Suppressor macrophage treated with lipopolysaccharide for 1 hour (primary cell): ENCODE data around the gene KMT5B.
"Not testable (repeated sequence)": the region's sequence is repeated elsewhere in the genome, so short reads cannot be mapped to it uniquely, and the experiment has no call there.

Experiments
- DNase-seq, 3 donors: peaks; one replicate each; pipeline ENCODE4 v3.0.0-alpha.2; 2020 to 2022

Gene KMT5B

DNA sequence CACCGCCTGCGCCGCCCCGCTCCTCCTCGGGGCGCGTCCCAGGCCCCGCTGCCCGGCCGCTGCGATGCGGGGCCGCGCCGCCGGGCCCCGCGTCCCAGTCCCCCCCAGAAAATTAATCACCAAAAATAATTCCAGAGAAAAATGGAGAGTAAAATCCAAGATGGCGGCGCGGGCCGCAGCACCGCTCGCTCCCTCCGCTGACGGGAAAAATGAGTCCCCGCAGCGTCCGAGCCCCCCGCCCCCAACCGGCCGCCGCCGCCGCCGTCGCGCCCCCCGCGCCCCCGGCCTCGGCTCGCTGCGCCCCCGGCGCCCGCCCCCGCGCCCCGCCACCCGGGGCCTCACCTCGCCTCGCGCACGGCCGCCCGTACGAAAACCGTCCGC lies at the start of gene KMT5B:
TSS of gene KMT5B (minus strand) at position 162 of the 381 bp plus-strand sequence. CDS start 23,220 bp downstream, outside the sequence.
- DNase-seq, result peak in 2 of 3 donors; percentile 60 to 62

DNA sequence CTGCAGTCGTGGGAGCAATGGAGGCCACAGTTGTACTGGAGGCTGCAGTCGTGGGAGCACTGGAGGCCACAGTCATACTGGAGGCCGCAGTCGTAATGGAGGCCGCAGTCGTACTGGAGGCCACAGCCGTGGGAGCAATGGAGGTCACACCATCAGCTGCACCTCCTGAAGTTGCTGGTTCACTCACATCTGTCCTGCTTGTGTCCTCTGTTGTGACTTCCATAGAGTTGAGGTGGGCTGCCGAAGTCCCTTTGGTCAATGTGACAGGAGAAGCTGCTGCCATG lies 49.4 kb upstream of the KMT5B start:
- DNase-seq, result no peak

DNA sequence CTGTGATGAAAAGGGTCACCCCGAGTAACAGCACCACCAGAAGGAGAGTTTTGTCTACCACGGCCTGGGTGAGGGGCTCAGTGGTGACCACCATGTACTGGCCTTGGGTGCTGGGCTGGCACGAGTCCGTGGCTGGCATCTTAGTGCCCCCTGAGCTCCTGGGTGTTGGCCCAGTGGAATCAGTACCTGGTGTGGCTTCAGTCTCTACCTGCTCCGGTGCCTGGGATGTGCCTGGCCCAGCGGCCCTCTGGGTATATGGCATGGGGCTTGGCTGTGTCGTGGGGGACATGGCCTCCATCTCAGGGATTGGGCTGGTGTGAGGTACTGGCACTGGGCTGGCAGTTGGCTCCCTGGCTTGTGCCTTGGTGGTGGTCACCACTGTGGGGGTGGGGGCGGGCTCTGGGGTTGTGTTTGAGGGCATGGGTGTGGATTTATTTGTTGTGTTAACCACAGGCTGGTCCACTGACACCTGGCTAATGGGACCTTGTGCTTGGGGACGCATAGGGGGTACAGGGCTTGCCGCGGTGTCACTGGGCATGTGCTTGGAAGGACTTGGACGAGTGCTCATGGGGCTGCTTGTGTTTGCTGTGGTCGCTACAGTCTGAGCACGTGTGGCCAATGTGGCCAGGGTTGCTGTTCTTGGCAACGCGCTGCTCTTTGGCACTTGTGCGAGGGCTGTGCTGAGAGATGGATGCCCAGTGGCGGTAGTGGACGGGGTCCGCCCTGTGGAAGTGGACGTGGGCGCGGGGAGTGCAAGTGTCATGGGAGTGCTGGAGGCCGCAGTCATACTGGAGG lies 48.9 kb upstream of the KMT5B start:
- no peak for DNase-seq

DNA sequence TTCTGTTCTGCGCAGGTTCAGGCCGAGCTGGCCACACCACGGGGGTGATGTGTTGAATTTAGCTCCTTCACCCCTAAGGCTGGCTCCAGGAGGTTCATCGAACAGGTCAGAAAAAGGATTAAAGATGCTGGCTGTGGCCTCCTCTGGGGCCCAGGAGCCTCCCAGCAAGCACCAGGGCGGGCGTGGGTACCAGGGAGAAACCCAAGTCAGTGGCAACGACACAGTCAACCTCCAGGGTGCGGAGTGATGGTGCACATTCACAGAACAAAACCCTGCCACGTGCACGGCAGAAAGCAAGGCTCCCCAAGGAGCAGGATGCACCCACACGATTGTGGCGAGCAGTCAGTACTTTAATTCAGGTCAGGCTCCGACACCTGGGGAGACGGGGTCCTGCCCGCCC lies 47.9 kb upstream of the KMT5B start:
- no peak for DNase-seq

DNA sequence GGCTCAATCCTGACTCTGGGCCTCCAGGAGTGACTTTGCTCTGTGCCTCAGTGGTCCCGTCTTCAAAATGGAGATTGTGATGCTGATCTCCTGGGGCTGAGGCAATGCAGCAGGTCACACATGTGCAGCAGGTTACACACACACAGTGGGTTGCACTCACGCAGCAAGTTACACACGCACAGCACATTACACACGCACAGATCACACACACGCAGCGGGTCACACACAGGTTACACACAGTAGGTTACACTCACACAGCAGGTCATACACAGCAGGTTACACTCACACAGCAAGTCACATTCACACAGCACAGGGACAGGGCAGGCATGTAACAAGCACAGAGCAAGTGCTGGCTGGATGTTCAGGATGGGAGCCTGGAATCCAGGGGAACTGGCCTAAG lies 47.4 kb upstream of the KMT5B start:
- DNase-seq, result no peak

DNA sequence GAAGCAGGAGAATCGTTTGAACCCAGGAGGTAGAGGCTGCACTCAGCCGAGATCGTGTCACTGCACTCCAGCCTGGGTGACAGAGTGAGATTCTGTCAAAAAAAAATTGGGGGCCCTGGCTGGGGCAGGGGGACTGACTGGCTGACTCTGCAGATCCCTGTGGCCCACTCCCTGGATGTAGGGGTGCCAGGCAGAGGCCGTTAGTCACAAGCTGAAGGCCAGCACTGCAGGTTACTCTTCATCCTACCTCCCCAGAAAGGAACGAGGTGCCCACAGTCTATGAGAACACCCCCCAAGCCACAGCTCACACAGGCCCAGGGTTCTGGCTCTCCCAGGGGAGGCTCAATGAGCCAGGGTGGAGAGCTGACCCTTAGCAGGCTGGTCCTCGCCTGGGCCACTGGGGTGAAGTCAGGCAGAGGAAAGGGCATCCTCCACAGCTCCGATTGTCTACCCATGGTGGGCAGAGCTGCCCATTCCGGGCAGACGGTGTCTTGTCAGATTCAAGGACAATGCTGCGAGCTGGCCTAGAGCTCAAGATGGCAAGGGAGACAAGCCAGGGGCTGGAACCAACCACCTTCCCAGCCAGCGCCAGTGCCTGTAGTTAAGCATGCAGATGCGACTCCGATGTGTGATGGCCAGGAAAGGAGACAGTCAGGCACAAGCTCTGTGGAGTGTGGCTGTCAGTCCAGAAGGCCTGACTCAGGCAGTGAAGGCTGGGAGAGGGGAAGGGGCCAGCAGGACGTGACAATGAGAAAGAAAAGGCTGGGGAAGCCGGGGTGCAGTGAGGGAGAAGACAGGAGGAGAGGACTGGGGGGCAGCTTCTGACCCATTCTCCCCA lies 46.2 kb upstream of the KMT5B start:
- DNase-seq, result no peak

DNA sequence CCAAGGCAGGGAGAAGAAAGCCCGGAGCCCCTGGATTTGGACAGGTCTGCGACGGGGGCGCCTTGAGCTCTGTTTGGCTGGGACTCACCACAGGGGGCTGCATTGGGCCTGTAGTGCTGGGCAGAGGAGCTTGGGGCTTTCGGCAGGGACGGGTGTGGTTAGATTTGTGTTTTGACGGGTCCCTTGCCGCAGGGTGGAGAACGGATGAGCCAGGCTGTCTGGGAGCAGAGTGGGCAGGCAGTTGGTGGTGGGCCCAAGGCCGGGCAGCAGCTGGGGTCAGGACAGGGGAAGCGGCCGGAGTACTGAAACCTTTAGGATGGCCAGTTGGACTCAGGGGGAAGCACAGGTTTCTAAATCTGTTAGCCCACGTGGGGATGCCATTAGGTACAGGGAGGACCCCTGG lies 45.3 kb upstream of the KMT5B start:
- no peak for DNase-seq

DNA sequence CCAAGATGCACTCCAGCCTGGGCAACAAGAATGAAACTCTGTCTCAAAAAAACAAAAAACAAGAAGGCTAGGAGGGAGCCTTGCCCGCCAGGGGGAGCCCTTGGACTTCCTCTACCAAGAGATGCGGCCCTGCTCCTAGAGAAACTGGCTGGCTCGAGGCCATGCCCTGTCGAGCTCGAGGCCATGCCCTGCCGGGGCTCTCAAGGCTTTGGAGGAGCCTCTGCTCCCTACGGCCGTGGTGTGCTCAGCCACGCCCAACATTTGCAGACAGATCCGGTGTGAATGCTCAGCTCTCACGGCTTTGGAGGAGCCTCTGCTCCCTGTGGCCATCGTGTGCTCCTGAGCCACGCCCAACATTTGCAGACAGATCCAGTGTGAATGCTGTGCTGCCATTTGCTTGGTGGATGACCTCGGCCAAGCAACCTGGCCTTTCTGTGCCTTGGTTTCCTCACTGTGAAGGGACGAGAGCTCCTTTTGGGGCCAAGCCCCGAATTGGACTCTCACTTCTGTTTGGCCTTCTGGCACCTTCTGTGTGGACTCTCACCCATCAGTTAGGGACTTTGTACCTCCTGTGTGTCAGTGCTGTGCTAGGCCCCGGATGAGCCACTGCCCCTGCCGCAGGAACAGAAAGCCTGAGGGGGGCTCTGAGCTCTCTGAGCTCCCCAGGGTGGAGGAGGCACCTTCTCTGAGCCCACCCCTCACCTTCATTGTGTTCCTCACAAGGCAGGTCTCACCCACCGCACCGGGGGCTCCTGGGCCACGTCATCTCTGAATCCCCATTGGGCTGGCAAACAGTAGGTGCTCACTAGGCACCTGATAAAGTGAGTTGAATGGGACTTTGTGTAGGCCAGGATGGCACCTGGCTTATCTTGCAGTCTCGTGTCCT lies 44.6 kb upstream of the KMT5B start:
- DNase-seq, result peak; percentile 93 to 97 (median 95)

DNA sequence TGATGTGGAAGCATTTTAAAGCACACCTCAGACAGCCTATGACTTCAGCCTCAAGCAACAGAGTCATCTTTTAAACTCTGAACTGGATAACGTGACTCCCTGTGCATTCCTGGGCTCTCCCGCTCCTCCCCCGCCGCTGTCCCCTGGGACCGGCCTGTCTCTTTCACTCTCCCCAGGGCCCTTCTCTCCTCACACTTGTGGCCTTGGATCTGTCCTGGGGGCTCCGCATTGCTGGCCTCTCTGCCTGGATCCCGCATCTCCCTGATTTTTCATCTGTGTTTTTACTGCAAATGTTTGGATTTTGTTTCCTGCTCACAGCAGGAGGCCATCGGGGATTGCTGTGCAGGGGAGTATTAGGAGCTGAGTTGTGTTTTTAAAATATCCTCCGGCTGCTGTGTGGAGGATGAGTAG lies 43.2 kb upstream of the KMT5B start:
- no peak for DNase-seq

DNA sequence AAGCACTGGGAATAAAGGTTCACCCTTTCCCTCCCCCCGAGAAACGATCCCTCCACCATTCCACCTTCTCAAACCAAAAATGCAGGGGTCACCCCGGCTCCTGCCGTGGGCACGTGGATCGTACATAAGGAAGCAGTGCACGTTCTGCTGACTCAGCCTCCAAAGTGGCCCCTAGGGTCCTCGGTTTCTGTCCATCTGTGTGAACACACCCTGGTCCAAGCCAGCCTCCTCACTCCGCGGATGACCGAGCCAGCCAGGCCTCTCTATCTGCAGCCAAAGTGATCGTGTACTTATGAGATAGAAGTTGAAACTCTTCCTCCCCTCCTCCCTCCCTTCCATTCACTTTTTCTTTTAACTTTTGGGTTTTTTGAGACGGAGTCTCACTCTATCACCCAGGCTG lies 42.4 kb upstream of the KMT5B start:
- no peak for DNase-seq

DNA sequence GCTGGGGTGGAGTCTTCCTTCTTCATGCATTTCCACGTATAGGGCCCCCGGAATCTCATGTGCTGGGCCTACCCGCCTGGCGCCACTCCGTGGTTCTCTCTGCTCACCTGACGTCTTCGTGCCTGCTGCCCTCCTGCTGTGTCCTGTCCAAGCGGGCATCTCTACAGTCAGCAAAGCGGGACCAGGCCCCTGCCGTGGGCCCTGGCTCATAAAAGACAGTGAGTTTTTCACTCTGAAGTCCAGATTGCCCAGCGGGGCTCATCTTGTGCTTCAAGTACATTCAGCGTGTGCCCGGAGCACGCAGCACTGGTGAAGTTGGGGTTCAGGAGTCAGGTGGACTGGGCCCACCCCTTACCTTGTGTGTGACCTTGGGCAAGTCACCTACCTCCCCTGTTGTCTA lies 41.3 kb upstream of the KMT5B start:
- no peak for DNase-seq

DNA sequence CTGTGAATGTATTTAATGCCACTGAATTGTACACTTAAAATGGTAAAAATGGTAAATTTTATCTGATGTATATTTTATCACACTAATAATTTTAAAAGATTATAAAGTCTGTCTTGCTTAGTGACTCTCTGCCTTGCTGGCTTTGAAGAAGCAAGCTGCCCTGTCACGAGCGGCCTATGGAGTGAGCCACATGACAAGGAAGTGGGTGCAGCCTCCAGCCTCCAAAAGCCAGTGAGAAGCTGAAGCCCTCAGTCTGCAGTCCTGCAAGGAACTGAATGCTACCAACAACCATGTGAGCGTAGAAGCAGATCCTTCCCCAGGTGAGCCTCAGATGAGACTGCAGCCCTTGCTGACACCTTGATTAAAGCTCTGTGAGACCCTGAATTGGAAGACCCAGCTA lies 38.7 kb upstream of the KMT5B start:
- DNase-seq, result peak; percentile 22 to 37 (median 33)

DNA sequence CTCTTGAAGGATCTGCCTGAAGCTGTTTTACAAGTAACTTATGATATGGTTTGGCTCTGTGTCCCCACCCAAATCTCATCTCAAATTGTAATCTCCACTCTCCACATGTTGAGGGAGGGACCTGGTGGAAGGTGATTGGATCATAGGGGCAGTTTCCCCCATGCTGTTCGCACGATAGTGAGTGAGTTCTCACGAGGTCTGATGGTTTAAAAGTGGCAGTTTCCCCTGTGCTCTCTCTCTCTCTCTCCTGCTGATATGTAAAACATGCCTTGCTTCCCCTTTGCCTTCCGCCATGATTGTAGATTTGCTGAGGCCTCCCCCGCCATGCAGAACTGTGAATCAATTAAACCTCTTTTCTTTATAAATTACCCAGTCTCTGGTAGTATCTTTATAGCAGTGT lies 31.8 kb upstream of the KMT5B start:
- not testable (repeated sequence) for DNase-seq

DNA sequence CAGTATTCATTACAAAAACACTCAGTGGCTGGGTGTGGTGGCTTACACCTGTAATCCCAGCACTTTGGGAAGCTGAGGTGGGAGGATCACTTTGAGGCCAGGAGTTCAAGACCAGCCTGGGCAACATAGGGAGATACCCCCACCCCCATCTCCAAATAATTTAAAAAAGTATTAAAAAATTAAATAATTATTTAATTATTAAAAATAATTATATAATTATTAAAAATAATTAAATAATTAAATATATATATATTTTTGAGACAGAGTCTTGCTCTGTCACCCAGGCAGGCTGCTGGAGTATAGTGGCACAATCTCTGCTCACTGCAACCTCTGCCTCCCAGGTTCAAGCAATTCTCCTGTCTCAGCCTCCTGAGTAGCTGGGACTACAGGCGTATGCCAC lies 30.8 kb upstream of the KMT5B start:
- DNase-seq, result not testable (repeated sequence)

DNA sequence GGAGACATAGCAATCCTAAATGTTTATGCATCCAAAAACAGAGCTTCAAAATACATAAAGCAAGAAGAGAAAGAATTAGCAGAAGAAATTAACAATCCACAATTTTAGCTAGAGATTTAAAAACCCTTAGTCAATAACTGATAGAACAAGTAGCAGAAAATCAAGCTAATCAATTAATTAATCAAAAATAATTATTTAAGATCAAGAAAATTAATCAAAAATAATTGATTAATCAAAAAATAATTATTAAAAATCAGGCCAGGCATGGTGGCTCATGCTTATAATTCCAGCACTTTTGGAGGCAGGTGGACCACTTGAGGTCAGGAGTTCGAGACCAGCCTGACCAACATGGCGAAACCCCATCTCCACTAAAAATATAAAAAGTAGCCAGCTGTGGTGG lies 29.5 kb upstream of the KMT5B start:
- no peak for DNase-seq

DNA sequence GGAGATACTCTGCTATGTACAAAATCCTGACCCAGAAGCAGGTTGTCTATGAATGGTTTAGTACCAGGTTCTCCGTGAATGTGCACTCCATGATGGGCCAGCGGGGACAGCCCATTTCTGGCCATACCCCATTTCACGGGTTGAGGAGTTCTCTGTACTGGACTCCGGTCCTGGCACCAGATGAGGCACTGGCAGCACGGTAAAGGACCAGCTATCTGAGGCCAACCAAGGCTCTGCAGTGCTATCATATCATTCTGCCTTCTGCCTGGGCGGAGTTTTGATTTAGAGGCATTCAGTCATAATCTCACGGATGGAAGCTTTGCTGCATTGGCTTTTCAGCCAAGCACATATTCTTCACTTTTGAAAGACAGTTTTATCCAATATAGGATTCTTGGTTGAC lies 18.5 kb upstream of the KMT5B start:
- no peak for DNase-seq

DNA sequence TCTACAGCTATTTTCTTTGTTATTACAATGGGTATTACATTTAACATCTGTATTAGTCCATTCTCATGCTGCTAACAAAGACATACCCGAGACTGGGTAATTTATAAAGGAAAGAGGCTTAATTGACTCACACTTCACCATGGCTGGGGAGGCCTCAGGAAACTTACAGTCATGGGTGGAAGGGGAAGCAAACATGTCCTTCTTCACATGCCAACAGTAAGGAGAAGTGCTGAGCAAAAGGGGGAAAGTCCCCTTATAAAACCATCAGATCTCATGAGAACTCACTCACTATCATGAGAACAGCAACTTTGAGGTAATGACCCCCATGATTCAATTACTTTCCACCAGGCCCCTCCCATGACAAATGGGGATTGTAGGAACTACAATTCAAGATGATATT lies 16.5 kb upstream of the KMT5B start:
- DNase-seq, result peak in 2 of 3 donors; percentile 19 to 29

DNA sequence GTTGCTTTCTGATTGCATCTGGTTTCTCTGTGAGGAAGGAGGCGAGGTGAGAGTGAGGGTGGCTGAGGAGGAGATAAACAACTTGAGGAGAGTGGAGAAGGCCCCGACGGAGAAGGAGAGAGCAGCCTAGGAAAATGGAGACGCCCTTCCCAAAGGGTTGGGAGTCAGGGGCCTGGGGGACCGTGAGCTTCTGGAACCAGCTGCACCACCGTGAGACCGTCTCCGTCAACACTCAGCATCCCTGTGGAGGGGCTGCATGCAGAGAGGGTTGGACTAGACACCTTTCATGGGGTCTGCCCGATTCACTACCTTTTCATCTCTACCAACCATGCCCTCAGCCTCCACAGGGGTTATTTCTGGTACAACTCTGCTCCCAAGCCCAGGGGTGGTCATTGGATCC lies 13.3 kb upstream of the KMT5B start:
- DNase-seq, result no peak

DNA sequence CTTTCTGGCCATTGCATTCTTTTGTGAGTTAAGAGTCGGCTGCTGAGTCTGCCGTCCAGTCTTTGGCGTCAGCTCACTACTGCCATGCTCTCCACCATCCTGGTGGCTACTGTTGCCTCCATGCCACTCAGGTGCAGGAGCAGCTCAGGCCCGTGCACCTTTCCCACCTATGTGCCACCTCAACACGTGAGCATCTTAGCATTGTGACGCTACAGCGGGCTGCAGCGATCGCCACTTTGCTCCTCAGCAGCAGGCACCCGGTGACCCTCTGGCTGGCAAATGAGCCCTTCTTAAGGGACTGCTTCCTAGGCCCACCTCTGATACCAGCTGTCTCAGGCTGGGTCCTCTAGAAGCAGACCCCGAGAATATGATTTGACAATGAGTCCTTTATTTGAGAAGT lies 11.5 kb upstream of the KMT5B start:
- DNase-seq, result no peak

DNA sequence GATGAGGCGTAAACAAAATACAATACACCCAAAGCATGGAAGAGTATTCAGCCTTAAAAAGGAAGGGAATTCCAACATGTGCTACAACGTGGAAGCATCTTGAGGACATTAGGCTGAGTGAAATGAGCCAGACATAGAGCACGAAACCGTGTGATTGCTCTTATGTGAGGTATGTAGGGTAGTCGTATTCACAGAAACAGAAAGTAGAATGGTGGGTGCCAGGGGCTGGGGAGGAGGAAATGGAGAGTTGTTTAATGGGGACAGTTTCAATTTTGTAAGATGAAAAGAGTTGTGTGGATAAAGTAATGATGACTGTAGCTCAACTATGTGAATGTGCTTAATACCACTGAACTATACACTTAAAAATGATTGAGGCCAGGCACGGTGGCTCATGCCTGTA lies 10.2 kb upstream of the KMT5B start:
- DNase-seq, result no peak

DNA sequence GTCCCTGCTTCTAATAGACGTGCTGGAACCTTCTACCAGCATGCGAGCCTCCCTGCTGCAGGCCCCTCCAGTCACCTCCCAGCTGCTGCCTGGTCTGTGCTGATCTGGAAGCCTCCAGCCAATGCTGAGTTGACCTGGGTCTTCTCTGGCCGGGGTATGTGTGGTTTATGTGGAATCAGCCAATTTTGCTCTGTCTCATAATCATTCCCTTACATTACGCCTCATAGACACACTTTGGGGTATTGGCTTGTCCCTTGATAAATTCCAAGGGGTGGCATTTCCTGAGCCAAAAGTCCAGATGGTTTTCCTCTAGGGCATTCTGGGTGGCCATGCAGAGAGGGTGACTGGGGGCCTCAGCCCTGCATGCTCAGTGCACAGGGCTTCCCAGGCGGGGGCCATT lies 8.3 kb upstream of the KMT5B start:
- no peak for DNase-seq

DNA sequence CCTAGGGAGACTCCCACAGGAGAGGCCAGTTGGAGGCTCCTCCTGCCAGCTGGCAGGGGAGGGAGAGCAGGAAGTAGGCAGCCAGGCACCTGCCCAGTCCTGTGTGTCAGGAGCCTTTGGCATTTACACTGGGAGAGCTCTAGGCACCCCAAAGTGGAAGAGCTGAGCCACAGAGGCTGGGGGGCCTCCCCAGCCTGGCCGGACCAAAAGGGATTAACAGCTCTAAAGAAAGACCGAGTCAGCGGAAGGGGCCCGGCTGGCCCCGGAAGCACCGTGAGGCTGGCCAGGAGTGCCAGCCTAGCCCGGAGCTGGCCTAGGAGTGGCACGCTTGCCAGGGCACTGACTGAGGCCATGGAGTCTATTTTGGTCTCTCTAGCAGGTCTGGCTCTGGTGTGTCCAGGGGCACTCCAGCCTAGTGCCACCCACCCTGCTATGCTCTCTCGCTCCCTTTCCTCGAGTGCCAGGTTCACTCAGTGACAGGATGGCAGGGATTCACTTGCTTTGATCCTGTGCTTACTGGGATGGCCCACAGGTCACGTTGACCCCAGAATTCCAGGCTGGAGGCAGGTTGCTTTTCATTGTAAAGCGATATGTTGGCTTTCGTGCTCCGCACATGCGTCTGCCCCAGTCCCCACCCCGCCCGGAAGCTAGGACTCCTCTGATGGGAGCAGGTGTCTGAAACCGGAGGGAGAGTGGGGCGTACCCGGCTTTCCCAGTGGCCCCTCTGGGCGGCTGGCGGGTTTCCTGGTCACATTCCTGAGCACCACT lies 3.3 kb upstream of the KMT5B start:
- DNase-seq, result no peak
